Measurements from ENCODE around the gene IL19.

Gene IL19

GRCh38 chr1:206802401-206802800, 31.8 kb downstream of the IL19 start:
- DNase-seq, result no peak

DNA sequence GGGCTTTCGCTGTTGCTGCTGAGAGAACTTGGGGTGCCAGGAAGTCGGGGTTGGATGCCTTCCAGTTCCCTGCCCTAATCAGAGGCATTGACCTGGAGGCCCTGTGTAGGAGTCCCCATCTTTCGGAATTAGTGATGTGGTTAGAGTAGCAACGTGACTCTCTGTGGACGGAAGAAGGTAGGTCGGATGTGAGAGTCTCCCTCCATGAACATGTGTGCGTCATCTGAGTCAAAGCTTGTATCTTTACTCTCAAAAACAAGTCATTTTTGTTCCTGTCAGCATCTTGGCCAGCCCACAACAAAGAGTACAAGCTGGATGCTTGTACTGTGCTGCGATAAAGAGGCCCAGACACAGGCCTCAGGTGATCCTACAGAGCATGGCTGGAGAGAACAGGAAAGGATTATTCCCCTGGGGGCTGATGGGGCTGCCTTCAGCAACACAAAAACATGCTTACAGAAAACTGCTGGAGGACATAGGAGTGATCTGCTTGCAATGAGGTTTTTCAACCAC, 32.7 kb downstream of the IL19 start:
- DNase-seq, result peak; percentile 87

GRCh38 chr1:206804156-206804737, 33.7 kb downstream of the IL19 start:
- no peak for DNase-seq

DNA sequence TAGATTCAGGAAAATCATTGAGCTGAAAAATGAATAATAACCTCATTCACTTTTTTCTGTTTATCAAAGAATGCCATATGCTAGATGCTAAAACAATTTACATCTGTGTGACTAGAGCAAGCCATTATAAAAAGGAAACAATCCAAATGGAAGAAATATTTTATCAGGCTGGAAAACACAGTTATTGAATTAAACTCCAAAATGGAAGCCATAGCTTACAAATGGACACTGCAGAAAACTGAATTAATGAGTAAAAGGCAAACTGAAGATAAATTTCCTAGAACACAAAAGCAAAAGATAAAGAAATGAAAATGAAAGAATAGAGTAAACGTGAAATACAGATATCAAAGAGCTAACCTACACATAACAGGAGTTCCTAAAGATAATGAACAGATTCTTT, 34.8 kb downstream of the IL19 start:
- no peak for DNase-seq

DNA sequence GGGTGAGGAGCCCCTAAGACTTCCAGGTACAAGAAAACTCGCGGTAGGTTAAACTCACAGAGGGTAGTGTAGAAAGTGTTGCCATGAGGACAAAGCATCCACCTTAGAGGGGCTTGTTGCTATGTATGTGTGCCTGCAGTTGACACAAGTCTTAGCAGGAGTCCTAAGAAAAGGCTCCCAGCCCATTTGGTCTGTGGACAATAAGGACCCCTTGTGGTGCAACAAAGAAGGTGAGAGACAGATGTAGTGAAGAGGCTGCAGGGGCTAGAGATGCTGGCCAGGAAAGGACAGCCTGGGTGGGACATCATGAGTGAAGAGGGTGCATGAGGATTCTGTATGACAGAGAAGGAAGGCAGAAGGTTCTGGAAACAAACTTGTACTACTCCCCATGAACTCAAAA, 38.0 kb downstream of the IL19 start:
- DNase-seq, result peak; percentile 67

DNA sequence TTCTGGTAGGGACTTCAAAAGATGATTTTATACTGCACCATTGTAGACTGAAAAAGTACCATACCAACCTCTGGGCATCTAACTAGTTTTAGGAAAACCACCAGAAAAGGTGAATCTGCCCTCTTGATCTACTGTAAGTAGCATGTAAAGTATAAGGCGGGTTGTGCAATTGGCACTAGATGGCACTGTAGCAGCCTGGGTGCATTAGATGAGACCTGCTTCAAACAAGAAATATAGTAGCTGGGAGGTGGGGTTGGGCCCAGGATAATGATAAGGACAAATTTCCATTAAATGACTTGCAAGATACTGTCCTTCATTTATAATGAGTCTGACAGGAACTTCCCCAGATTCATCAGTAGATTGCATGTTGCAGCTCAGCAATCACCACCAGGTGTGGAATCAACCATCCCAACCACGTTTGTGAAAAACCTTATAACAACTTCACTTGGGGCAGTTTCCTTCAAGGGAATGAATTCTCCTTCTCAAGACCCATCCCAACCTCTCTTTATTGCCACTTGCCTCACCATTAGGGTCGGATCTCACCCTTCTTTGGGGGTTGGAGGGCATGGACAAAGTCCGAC, 39.0 kb downstream of the IL19 start:
- peak; percentile 50 for DNase-seq

- DNase-seq, result no peak
These were observed 41.9 kb downstream of the IL19 start for GRCh38 chr1:206812471-206812870.

- DNase-seq, result no peak
These were observed 44.3 kb downstream of the IL19 start for GRCh38 chr1:206814716-206815341.

GRCh38 chr1:206816390-206817287, 46.1 kb downstream of the IL19 start:
- DNase-seq, result peak; percentile 59

GRCh38 chr1:206821493-206821892, 50.9 kb downstream of the IL19 start:
- no peak for DNase-seq

- no peak for DNase-seq
These were observed 53.2 kb downstream of the IL19 start for GRCh38 chr1:206823727-206824126.

DNA sequence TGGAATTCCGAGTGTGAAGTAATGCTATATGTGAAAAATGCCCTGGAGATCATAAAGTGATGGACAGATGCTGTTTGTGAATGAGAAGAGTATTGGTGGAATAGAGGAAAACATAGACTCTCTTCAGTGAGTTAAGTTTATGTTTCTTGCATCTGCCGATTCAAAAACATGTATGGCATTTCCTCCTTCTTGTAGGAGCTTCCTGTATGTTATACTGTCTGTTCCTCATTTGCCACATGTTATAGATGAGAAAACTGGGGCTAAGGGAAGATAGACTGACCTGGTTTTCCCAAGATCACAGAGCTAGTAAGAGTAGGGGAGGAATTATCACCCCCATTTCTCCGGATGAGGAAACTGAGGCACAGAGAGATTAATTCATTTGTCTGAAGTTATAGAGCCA, 53.8 kb downstream of the IL19 start:
- no peak for DNase-seq

DNA sequence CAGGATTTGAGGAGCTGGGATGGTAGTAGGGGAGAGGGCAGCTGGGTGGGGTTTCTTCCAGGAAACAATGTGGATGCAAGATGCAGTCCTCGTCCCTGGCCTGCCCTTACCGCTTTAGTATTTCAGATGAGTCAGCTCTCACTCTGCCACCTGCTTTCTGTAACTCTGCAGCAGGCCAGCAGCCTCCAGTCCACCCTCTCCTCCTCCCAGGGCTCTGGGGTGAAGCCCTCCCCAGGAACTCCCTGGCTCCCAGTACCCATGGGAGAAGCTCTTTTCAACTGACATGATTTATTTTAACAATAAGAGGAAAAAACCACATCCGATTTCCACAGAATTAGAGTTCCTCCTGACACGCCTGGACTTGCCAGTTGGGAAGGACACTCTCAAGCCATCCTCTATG, 55.8 kb downstream of the IL19 start:
- DNase-seq, result no peak

DNA sequence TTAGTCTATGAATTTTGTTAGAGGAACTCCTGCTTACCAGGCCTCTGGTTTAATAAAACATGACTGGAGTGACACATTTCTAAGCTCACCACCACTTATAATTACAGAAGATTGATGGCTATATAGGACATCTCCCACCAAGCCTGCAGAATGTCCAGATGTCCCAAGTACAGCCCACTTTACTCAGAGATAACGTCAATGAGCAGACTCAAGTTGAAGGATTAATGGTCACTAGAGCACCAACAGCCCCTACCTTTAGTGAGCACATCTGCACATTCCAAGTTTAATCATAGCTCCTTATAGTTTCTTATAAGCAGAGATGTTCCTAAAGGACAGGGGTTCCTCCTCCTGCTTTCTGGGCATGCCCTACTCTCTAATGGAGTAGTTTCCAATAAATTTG, 57.5 kb downstream of the IL19 start:
- DNase-seq, result no peak

DNA sequence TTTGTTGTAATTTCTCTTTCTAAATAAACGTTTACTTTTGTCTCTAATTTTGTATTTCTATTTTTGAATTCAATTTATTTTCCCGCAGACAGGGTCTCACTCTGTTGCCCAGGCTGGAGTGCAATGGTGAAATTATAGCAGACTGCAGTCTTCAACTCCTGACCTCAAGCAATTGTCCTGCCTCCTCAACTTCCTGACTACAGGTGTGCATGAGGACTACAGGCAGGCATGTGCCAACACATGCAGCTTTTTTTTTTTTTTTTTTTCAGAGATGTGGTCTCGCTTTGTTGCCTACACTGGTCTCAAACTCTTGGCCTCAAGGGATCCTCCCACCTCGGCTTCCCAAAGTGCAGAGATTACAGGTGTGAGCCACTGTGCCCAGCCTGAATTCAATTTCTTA, 58.2 kb downstream of the IL19 start:
- no peak for DNase-seq

- peak; percentile 23 for DNase-seq
These were observed 58.7 kb downstream of the IL19 start for GRCh38 chr1:206829282-206829681.

- no peak for DNase-seq
These were observed 59.3 kb downstream of the IL19 start for GRCh38 chr1:206829875-206830274.

DNA sequence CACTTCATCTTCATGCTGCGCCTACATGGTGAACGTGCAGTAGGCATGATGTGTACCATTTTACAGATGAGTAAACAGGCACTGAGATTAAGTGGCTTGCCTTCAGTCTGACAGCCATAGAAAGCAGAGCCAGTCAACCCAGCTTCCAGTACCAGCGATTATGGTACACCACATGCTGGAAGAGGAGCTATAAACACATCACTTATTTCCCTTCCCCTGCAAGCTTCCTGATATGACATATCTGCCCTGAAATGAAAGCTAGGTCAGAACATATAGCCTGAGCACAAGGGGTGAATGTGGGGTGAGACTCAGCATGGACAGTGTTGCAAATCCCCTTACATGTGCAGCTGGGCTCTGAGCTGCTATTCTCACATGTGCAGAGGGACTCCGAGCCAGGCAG, 61.1 kb downstream of the IL19 start:
- DNase-seq, result no peak

DNA sequence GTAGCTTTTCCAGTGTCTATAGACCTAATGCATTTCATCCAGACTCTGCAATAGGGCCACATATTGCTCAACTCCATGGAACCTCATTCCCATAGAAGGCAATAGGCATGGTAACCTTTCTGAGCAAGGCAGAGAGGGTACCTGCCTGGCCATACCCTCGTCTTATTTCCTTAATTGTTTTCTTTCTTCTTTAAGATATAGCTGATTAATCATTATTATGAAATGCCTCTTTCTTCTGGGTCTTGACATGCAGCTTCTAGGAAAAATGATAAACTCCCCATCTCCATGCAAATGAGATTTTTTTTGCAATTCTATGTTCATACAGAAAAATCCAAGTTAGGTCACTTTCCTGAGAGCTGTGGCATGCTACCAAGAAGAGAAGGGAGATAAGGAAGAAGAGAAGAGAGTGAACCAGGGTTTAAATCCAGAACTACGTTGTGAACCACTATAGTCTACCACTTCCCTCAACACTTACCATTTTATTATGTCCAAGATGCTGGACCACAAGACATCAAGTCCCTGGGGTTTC, 61.8 kb downstream of the IL19 start:
- no peak for DNase-seq

- no peak for DNase-seq
These were observed 62.6 kb downstream of the IL19 start for GRCh38 chr1:206833106-206833680.

GRCh38 chr1:206833801-206834200, 63.2 kb downstream of the IL19 start:
- DNase-seq, result no peak

DNA sequence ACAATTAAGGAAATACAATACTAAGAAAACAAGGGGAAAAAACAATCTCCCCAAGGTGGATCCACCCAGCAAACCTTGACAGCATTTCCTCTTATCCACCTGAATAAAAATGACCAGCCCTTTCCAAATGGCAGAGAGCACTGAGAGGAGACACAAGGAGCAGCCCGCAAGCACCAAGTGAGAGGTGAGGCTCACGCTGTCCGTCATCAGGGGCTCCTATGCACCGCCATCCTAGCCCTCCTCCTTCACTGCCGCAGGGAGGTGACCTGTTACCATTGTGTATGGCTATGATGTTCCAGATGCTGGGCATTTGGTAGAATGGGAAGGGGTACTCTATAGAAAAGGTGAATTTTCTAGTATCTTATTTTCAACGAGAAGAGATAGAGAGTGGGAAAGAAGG, 63.6 kb downstream of the IL19 start:
- DNase-seq, result no peak

- peak; percentile 8 for DNase-seq
These were observed 64.1 kb downstream of the IL19 start for GRCh38 chr1:206834711-206835110.
